OCI-LY7 (cell line): ENCODE measurements around the gene MAGOH.

Experiments used
- EZH2phosphoT487 ChIP-seq: fragments of 200-600 bp; sonication (generic); IDR thresholded peaks from 2 replicates; pipeline ENCODE4 v1.6.1; 2018; ENCODE audit warnings: low read depth, borderline replicate concordance, mild to moderate bottlenecking, mixed run types, antibody characterized with exemption, low read length, moderate library complexity, mixed read lengths
- TF ChIP-seq, protein P1 (sequence below): fragments of 200-600 bp; sonication (generic); conservative IDR thresholded peaks from 2 replicates; pipeline ENCODE4 v1.5.1; 2014; ENCODE audit warnings: mild to moderate bottlenecking, antibody characterized with exemption, low read length, moderate library complexity, mixed read lengths

DNA sequence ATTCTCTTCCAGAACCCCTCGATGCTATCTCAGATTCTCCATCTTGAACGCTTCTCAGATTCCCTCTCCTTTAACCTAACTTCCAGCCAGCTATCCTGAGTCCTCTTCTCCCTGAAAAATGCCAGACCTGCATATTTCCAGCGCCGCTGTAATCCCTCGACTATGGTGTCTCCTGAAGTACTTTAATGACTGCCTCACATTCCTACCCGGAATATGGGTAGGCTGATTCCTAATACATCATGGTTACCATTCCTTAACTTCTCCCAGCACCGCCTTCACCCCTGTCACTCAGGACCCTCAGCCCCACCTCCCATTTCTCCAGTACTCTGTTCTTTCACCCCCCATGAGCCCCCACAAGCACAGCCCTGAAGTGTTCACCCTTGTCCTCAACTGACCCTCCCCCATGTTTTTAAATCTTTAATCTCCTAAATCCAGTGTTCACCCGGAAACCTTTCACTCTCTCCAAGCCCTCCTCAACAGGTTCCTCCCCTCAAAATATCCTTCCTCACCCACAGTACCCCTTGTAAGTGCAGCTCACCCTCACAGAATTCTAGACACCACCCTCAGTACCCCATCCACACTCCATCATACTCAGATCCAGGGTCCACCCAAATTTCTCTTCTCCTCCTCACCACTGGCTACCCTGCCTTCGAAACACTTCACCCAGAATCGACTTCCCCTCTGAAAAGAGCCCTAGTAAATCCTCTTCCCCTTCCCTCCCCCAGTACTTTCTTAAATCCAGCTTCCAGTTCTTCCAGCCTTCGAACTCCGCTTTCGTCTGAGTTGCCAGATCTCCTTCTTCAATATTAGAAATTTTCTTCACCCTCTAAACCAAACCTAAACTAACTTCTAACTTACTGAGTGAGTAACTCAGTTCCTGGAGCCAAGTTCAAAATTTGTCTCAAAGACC lies 40.8 kb downstream of the MAGOH start:
- TF ChIP-seq, protein P1, sequence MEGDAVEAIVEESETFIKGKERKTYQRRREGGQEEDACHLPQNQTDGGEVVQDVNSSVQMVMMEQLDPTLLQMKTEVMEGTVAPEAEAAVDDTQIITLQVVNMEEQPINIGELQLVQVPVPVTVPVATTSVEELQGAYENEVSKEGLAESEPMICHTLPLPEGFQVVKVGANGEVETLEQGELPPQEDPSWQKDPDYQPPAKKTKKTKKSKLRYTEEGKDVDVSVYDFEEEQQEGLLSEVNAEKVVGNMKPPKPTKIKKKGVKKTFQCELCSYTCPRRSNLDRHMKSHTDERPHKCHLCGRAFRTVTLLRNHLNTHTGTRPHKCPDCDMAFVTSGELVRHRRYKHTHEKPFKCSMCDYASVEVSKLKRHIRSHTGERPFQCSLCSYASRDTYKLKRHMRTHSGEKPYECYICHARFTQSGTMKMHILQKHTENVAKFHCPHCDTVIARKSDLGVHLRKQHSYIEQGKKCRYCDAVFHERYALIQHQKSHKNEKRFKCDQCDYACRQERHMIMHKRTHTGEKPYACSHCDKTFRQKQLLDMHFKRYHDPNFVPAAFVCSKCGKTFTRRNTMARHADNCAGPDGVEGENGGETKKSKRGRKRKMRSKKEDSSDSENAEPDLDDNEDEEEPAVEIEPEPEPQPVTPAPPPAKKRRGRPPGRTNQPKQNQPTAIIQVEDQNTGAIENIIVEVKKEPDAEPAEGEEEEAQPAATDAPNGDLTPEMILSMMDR, result no peak
- TF ChIP-seq EZH2phosphoT487, result no peak
